Measurements from ENCODE around the gene CD4.

The CD4 gene

DNA sequence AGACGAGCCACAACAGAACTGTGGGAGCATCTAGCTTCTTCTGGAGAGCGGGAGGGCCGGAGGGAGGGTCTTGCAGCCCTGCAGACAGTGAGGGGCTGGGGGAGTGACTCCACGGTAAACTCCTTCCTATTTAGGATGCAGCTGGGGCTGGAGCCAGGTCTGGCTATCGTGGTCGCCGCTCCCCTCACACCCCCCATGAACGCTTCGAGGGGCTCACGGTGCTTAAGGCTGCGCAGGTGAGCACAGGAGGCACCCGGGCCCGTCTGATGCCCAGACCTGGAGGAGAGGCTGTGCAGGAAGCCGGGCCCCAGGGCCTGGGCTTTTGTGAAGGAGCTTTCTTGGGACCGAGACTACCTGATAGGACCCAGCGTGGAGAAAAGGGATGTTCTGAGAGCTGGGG lies 47.5 kb downstream of the CD4 start:
- H3K4me2 ChIP-seq (ENCODE audit: low read length), result no peak overlapping the region
- H3K27me3 ChIP-seq (ENCODE audit: control insufficient read depth, insufficient read depth, low read length), result no peaks in the 10 kb centered on the region
- no peak overlapping the region for H3K4me3 ChIP-seq (ENCODE audit: low read depth, low read length)
- no peak overlapping the region for H3K27ac ChIP-seq
- TF ChIP-seq, protein P1, sequence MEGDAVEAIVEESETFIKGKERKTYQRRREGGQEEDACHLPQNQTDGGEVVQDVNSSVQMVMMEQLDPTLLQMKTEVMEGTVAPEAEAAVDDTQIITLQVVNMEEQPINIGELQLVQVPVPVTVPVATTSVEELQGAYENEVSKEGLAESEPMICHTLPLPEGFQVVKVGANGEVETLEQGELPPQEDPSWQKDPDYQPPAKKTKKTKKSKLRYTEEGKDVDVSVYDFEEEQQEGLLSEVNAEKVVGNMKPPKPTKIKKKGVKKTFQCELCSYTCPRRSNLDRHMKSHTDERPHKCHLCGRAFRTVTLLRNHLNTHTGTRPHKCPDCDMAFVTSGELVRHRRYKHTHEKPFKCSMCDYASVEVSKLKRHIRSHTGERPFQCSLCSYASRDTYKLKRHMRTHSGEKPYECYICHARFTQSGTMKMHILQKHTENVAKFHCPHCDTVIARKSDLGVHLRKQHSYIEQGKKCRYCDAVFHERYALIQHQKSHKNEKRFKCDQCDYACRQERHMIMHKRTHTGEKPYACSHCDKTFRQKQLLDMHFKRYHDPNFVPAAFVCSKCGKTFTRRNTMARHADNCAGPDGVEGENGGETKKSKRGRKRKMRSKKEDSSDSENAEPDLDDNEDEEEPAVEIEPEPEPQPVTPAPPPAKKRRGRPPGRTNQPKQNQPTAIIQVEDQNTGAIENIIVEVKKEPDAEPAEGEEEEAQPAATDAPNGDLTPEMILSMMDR (IDR thresholded peaks at IDR 0.05), result no peak
- H3K9ac ChIP-seq, result no peak overlapping the region
- no peaks in the 10 kb centered on the region for H3K4me1 ChIP-seq
- no peaks in the 10 kb centered on the region for H3K79me2 ChIP-seq
- no peaks in the 10 kb centered on the region for H3K36me3 ChIP-seq (ENCODE audit: control insufficient read depth, insufficient read depth, low read length)
- no peaks in the 10 kb centered on the region for H3K9me3 ChIP-seq (ENCODE audit: control insufficient read depth, low read length)
- no peak overlapping the region for H2AFZ ChIP-seq

DNA sequence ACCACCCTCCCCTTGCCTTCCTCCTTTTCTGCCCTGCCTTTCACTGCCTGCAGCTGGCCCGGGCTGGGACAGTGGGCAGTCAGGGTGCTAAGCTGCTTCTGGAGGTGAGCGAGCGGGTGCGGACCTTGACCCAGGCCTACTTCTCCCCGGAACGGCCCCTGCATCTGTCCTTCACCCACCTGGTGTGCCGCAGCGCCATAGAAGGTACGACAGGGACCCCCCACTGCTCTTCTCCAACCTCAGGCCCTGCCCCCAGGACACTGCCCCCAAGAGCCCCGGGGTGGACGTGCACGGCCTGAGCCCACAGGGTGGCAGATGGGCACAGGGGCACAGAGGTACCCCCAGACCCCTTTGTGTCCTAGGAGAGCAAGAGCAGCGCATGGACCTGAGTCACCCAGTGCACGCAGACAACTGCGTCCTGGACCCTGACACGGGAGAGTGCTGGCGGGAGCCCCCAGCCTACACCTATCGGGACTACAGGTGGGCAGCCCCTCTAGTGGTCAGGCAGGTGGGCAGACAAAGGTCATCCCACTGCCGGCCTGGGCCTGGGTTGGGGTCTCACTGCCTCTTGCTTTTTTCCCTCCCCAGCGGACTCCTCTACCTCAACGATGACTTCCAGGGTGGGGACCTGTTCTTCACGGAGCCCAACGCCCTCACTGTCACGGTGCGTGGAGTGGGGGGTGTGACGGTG lies 48.2 kb downstream of the CD4 start:
- Histone ChIP-seq H3K4me3 (ENCODE audit: low read depth, low read length) (no peak overlapping the region), H3K27me3 (ENCODE audit: control insufficient read depth, insufficient read depth, low read length) (no peaks in the 10 kb centered on the region), H3K79me2 (no peaks in the 10 kb centered on the region), H2AFZ (no peak overlapping the region), H3K9me3 (ENCODE audit: control insufficient read depth, low read length) (no peaks in the 10 kb centered on the region), H3K4me1 (no peaks in the 10 kb centered on the region), H3K27ac (no peak overlapping the region), H3K36me3 (ENCODE audit: control insufficient read depth, insufficient read depth, low read length) (no peaks in the 10 kb centered on the region), H3K9ac (no peak overlapping the region), H3K4me2 (ENCODE audit: low read length) (no peak overlapping the region)
- TF ChIP-seq, protein P1 (IDR thresholded peaks at IDR 0.05), result no peak

DNA sequence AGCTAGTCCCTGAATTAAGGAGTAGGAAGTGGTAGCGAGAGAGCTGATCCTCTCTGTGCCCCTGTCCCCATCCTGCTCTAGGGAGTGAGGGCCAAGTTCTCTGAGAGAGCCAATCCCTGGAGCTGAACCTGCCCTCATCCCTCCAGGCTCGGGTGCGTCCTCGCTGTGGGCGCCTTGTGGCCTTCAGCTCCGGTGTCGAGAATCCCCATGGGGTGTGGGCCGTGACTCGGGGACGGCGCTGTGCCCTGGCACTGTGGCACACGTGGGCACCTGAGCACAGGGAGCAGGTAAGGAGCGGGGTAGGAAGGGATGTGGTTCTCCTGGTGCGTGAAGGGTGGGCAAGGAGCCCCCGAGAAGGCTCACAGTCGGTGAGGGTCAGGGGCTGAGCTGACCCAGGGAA lies 49.5 kb downstream of the CD4 start:
- Histone ChIP-seq H2AFZ (no peak overlapping the region), H3K4me2 (ENCODE audit: low read length) (no peak overlapping the region), H3K27me3 (ENCODE audit: control insufficient read depth, insufficient read depth, low read length) (no peaks in the 10 kb centered on the region), H3K36me3 (ENCODE audit: control insufficient read depth, insufficient read depth, low read length) (no peaks in the 10 kb centered on the region), H3K27ac (no peak overlapping the region), H3K9me3 (ENCODE audit: control insufficient read depth, low read length) (no peaks in the 10 kb centered on the region), H3K4me1 (no peaks in the 10 kb centered on the region), H3K9ac (no peak overlapping the region), H3K79me2 (peaks cover 2% of the 10 kb centered on the region), H3K4me3 (ENCODE audit: low read depth, low read length) (no peak overlapping the region)
- TF ChIP-seq, protein P1 (IDR thresholded peaks at IDR 0.05), result no peak

DNA sequence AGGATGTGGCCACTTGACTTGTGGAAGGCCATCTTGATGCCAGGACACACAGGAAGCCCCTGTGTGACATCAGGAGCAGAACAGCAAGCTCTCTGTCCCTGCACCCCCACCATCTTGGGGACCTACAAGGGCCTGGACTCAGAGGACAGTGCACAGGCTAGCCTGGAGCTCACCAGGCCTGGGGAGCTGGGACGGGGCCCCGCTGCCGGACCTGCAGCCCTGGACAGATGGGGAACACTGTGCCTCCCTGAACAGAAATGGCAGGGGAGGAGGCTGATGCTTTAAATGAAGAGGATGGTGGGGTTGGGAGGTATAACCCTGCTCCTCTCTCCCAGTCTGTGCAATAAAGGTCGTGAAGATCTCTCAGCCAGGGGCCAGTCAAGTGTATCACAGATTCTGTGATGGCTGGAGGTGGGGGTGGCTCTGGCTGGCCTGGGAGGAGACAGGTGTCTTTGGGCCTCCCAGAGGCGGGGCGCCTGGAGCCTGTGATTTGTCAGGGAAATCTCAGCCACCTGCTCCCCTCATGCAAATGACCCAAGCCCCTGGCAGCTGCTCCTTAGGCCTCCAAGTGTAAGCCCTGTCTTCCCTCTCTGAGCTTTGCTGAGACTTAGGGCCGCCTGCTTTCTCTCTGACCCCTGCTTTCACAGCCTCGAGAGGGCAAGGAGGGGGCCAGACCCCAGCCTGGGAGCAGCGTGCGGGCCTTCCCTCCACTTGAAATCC lies 50.3 kb downstream of the CD4 start:
- no peaks in the 10 kb centered on the region for H3K4me1 ChIP-seq
- H3K4me2 ChIP-seq (ENCODE audit: low read length), result no peak overlapping the region
- TF ChIP-seq, protein P1 (IDR thresholded peaks at IDR 0.05), result no peak
- peaks cover 2% of the 10 kb centered on the region for H3K79me2 ChIP-seq
- H3K27ac ChIP-seq, result no peak overlapping the region
- H3K36me3 ChIP-seq (ENCODE audit: control insufficient read depth, insufficient read depth, low read length), result no peaks in the 10 kb centered on the region
- no peak overlapping the region for H3K9ac ChIP-seq
- no peak overlapping the region for H2AFZ ChIP-seq
- H3K9me3 ChIP-seq (ENCODE audit: control insufficient read depth, low read length), result no peaks in the 10 kb centered on the region
- no peak overlapping the region for H3K4me3 ChIP-seq (ENCODE audit: low read depth, low read length)
- no peaks in the 10 kb centered on the region for H3K27me3 ChIP-seq (ENCODE audit: control insufficient read depth, insufficient read depth, low read length)

Measured in parathyroid adenoma (tissue), 2 donors.